ENCODE measurements around the gene ALKBH7. TPM values are rescaled to one million over a fixed set of nuclear protein-coding genes. Genes with fewer than 3 reads are reported as not detected.

ALKBH7 gene
- total RNA-seq, 4 donors from 2014 or later: 34.1 to 74.4 (median 56.9) TPM

- under 1% methylated on average over 31 of the region's 53 CpGs for WGBS
- Histone ChIP-seq H3K4me1 (peaks cover 28% of the 10 kb centered on the region), H3K27me3 (no peaks in the 10 kb centered on the region), H3K27ac (peak overlapping the region; percentile 95), H3K9me3 (no peaks in the 10 kb centered on the region), H3K36me3 (peaks cover 25% of the 10 kb centered on the region), H3K4me3 (peak overlapping the region; percentile 84)
- peak; percentile 99 for DNase-seq (ENCODE audit: low spot score in 2 of 2)
- TF ChIP-seq EP300 (IDR thresholded peaks at IDR 0.05): no peak
Observed at GRCh38 chr19:6373096-6373812, 660 bp downstream of the ALKBH7 start.

DNA sequence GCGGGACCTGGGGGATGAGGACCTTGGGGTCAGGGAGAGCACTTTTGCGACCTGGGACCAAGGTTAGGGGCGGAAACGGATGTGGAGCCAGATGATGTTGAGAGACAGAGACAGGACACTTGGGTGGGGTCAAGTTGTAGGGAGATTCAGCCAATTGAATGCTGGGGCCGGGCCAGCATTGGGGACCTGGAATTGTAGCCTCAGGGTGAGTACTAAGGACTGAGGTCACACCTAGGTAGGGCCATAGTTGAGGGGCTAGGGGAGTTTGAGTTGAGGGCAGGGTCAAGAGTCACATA is 1.2 kb downstream of the ALKBH7 start:
- Histone ChIP-seq H3K4me1 (peaks cover 28% of the 10 kb centered on the region), H3K36me3 (peaks cover 20% of the 10 kb centered on the region), H3K9me3 (no peaks in the 10 kb centered on the region), H3K4me3 (peak overlapping the region; percentile 84), H3K27me3 (no peaks in the 10 kb centered on the region), H3K27ac (peak overlapping the region; percentile 2)
- DNase-seq (ENCODE audit: low spot score in 2 of 2): no peak
- 13% methylated on average over 5 of the region's 5 CpGs for WGBS
- no peak for TF ChIP-seq POLR2AphosphoS5 (IDR thresholded peaks at IDR 0.05)
- no peak for TF ChIP-seq CTCF (IDR thresholded peaks at IDR 0.05)
- TF ChIP-seq POLR2A (IDR thresholded peaks at IDR 0.05): no peak
- TF ChIP-seq EP300 (IDR thresholded peaks at IDR 0.05): no peak

GRCh38 chr19:6374161-6374709 is 1.6 kb downstream of the ALKBH7 start:
- H3K27me3 ChIP-seq: no peaks in the 10 kb centered on the region
- H3K4me1 ChIP-seq: peaks cover 28% of the 10 kb centered on the region
- no peak overlapping the region for H3K4me3 ChIP-seq
- H3K36me3 ChIP-seq: peaks cover 16% of the 10 kb centered on the region
- peak overlapping the region; percentile 2 for H3K27ac ChIP-seq
- DNase-seq (ENCODE audit: low spot score in 2 of 2): no peak
- TF ChIP-seq CTCF (IDR thresholded peaks at IDR 0.05): no peak
- TF ChIP-seq POLR2A (IDR thresholded peaks at IDR 0.05): no peak
- TF ChIP-seq POLR2AphosphoS5 (IDR thresholded peaks at IDR 0.05): no peak
- no peak for TF ChIP-seq EP300 (IDR thresholded peaks at IDR 0.05)
- no peaks in the 10 kb centered on the region for H3K9me3 ChIP-seq
- WGBS: 60% methylated on average over 18 of the region's 29 CpGs

DNA sequence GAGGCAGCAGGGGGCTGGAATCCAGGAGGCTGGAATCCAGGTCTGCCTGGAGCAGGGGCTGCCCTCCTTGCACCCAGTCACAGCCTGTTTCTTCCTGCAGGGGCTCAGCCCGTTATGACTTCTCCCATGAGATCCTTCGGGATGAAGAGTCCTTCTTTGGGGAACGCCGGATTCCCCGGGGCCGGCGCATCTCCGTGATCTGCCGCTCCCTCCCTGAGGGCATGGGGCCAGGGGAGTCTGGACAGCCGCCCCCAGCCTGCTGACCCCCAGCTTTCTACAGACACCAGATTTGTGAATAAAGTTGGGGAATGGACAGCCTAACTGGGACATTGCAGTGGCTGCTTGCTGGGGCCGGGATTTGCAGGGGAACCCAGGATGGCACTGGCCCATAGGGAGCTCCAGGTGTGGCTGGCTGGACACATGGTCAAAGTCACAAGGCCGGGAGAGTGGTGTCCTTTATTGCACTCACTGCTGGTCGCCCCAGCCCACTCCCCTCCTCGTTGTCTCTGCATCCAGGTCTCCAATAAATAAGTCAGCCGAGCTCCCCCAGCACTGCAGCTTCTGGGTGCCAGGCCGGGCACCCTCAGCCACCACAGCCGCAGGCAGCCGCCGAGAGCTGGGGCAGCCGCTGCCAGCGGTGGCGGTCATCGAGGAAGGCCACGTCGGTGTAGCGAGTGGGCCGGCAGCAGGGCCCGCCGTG is 2.3 kb downstream of the ALKBH7 start:
- TF ChIP-seq EP300 (IDR thresholded peaks at IDR 0.05): no peak
- TF ChIP-seq CTCF (IDR thresholded peaks at IDR 0.05): no peak
- TF ChIP-seq POLR2A (IDR thresholded peaks at IDR 0.05): no peak
- no peak for TF ChIP-seq POLR2AphosphoS5 (IDR thresholded peaks at IDR 0.05)
- Histone ChIP-seq H3K27ac (no peak overlapping the region), H3K4me1 (peaks cover 28% of the 10 kb centered on the region), H3K4me3 (no peak overlapping the region), H3K36me3 (peaks cover 22% of the 10 kb centered on the region), H3K27me3 (no peaks in the 10 kb centered on the region), H3K9me3 (no peaks in the 10 kb centered on the region)
- WGBS: 77% methylated on average over 16 of the region's 29 CpGs
- DNase-seq (ENCODE audit: low spot score in 2 of 2): no peak

DNA sequence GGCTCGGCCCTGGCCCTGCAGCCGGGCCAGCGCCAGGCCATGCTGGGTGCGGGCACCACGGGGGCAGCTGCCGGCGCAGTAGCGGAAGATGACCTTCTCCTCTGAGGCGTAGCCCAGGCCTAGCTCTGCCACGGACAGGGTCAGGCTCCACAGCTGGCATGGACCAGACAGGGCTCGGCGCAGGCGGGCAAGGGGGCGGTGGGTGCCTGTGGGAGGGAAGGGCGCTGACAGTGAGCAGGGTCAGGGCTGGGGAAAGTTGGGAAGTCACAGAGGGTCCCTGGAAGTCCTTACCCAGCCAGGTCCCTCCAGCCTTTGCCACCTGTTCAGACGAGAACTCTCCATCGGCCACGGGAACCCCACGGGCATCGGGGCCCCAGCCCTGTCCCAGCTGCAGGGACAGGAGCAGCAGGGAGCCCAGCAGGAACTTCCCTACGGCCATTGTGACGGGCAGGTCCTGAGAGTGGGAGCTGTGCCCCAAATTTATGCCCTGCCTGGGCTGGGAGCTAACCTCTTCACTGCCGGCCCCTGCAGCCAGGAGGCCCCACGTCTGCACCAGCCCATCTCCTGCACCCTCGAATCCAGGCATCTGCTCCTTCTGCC is 2.9 kb downstream of the ALKBH7 start, which contains the start of gene PSPN:
Gene PSPN (minus strand): TSS at position 523 of the 600 bp plus-strand sequence. CDS start 84 bp downstream, at position 439.
- Histone ChIP-seq H3K36me3 (peaks cover 28% of the 10 kb centered on the region), H3K27ac (no peak within 1 kb of the TSS), H3K4me1 (peaks cover 28% of the 10 kb centered on the region), H3K9me3 (no peaks in the 10 kb centered on the region), H3K27me3 (no peaks in the 10 kb centered on the region), H3K4me3 (no peak within 1 kb of the TSS)
- no peak for DNase-seq (ENCODE audit: low spot score in 2 of 2)
- WGBS: 40% methylated on average over 2 of the region's 25 CpGs
- no peak for TF ChIP-seq CTCF (IDR thresholded peaks at IDR 0.05)
- no peak for TF ChIP-seq EP300 (IDR thresholded peaks at IDR 0.05)
- TF ChIP-seq POLR2AphosphoS5 (IDR thresholded peaks at IDR 0.05): no peak
- TF ChIP-seq POLR2A (IDR thresholded peaks at IDR 0.05): no peak

All from suprapubic skin (tissue), 4 donors.